ENCODE measurements around the gene XRCC6.
A peak's percentile ranks its signal among the peaks of the same experiment; 100 is the strongest.
"Not testable (repeated sequence)": the region's sequence is repeated elsewhere in the genome, so short reads cannot be mapped to it uniquely, and the experiment has no call there.

Gene XRCC6

DNA sequence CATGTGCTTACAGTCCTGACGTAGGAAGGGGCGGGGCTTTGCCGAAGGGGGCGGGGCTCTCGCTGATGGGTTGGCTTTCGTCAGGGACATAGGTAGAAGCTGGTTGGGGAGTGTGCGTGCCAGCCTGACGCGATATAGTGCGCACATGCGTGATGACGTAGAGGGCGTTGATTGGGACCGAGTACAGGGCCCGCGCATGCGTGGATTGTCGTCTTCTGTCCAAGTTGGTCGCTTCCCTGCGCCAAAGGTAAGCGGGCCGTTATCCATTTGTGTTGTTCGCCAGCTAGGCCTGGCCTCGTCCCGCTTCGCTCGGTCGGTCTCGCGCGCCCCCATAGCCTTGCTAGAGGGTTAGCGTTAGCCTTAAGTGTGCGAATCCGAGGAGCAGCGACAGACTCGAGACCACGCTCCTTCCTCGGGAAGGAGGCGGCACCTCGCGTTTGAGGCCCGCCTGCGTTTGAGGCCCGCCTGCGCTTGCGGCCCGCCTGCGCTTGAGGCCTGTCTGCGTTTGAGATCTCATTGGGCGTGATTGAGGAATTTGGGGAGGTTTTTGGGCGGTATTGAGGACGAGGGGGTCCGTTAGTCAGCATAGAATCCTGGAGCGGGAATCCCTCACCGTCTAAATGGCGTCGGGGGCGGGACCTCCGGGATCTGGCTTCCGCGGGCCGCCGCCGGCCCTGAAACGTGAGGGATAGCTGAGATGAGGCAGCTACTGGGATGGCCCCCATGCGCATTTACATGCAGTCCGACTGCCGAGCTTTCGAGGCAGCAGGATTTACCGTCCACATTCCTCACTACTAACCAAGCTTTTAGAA, at the start of gene XRCC6:
Gene XRCC6 (plus strand): TSS at position 197 of the 812 bp plus-strand sequence. CDS start 710 bp downstream, outside the sequence.
- in situ Hi-C loops (cut with MboI; ENCODE audit: low pct_unique_long_range_greater_than_20kb, low sequenced_read_pairs, unreplicated experiment): no loop called here
- peak; percentile 100 for DNase-seq (ENCODE audit: low spot score)
- TF ChIP-seq, protein P1, sequence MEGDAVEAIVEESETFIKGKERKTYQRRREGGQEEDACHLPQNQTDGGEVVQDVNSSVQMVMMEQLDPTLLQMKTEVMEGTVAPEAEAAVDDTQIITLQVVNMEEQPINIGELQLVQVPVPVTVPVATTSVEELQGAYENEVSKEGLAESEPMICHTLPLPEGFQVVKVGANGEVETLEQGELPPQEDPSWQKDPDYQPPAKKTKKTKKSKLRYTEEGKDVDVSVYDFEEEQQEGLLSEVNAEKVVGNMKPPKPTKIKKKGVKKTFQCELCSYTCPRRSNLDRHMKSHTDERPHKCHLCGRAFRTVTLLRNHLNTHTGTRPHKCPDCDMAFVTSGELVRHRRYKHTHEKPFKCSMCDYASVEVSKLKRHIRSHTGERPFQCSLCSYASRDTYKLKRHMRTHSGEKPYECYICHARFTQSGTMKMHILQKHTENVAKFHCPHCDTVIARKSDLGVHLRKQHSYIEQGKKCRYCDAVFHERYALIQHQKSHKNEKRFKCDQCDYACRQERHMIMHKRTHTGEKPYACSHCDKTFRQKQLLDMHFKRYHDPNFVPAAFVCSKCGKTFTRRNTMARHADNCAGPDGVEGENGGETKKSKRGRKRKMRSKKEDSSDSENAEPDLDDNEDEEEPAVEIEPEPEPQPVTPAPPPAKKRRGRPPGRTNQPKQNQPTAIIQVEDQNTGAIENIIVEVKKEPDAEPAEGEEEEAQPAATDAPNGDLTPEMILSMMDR (IDR thresholded peaks at IDR 0.05; ENCODE audit: extremely low read depth, insufficient read depth, missing control alignments): no peak

DNA sequence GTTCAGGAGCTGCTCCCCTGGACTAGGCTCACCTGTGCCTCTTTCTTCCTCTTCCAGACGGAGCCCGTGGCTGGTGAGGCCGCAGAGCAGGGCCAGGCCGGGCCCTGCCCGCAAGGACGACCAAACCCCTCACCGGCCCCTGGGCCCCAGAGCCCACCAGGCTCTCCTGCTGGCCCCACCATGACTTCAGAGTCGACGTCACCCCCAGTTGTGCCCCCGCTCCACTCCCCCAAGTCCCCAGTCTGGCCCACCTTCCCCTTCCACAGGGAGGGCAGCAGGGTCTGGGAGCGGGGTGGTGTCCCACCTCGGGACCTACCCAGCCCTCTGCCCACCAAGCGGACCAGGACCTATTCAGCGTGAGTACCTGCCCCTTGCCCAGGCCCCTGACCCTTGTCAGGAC, 49.3 kb upstream of the XRCC6 start:
- TF ChIP-seq, protein P1 (IDR thresholded peaks at IDR 0.05; ENCODE audit: extremely low read depth, insufficient read depth, missing control alignments): no peak
- no peak for DNase-seq (ENCODE audit: low spot score)
- in situ Hi-C loops (cut with MboI; ENCODE audit: low pct_unique_long_range_greater_than_20kb, low sequenced_read_pairs, unreplicated experiment): no loop called here

DNA sequence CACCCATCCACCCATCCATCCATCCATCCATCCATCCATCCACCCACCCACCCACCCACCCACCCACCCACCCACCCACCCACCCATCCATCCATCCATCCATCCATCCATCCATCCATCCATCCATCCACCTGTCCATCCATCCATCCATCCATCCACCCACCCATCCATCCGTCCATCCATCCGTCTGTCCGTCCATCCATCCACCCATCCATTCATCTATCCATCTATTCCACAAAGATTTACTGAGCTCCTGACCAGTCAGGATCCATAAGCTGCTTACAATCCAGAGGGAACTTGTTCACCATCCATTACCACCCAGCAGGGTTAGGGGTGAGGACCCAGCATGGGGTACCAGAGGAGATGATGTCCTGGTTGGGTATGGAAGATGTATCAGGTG, 48.8 kb upstream of the XRCC6 start:
- in situ Hi-C loops (cut with MboI; ENCODE audit: low pct_unique_long_range_greater_than_20kb, low sequenced_read_pairs, unreplicated experiment); DNase-seq (ENCODE audit: low spot score): not testable (repeated sequence)

DNA sequence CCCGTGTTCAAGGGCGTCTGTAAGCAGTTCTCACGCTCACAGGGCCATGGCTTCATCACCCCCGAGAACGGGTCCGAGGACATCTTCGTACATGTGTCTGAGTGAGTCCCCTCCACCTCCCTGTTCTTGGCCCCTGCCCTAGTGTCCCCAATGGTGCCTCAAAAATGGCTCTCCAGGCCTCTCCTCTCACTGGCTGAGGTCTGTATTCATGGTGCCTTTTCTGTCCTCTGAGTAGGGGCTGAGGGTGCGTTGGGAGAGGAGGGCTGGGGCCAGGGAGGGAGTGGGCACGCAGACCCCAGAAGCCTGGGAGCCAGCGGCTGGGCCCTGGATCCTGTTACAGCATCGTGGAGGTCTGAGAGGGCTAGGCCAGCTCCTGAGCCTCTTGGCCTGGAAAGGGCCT, 47.4 kb upstream of the XRCC6 start:
- in situ Hi-C loops (cut with MboI; ENCODE audit: low pct_unique_long_range_greater_than_20kb, low sequenced_read_pairs, unreplicated experiment): no loop called here
- no peak for DNase-seq (ENCODE audit: low spot score)
- TF ChIP-seq, protein P1 (IDR thresholded peaks at IDR 0.05; ENCODE audit: extremely low read depth, insufficient read depth, missing control alignments): no peak

DNA sequence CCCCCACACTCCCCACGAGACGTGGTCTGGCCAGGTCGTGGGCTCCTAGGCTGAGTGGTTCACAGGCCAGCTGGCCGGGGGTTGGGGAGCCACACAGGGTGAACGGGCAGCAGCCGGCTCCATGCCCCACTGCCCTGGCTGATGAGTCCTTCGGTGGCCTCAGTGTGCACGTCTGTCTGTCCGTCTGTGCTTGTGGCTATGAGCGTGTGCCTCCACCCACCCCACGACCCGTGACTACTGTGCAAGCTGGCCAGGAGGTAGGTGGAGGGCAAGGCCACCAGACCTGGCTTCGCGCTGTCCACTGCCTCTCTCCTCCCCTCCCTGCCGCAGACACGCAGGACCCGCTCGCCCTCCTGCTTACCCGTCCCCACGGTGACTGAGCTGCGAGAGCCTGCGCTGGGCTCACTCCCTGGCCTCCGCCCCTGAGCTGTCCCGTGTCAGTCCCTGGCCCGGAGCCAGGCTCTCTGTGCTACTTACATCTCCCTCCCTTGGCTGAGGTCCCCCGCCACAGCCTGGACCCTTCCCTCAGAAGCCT, 46.2 kb upstream of the XRCC6 start:
- in situ Hi-C loops (cut with MboI; ENCODE audit: low pct_unique_long_range_greater_than_20kb, low sequenced_read_pairs, unreplicated experiment): no loop called here
- TF ChIP-seq, protein P1 (IDR thresholded peaks at IDR 0.05; ENCODE audit: extremely low read depth, insufficient read depth, missing control alignments): no peak
- DNase-seq (ENCODE audit: low spot score): no peak

DNA sequence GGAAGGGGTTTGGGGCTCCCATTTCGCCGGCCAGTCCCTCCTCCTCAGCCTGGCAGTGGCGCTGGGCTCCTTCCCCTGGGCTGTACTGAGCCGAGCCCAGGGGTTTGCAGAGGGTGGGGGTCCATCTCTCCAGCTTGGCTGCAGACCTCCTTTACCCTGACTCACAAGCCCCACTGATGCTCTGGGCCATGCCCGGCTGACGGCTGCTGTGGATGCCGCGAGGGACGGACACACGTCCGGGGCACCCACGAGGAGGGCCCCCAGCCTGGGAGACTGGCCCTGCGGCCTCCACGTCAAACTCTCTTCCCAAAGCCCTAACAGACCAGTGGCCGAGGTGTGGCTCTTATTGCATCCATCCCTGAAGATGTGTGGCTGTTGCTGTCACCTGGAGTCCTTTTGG, 45.6 kb upstream of the XRCC6 start:
- TF ChIP-seq, protein P1 (IDR thresholded peaks at IDR 0.05; ENCODE audit: extremely low read depth, insufficient read depth, missing control alignments): no peak
- DNase-seq (ENCODE audit: low spot score): no peak
- in situ Hi-C loops (cut with MboI; ENCODE audit: low pct_unique_long_range_greater_than_20kb, low sequenced_read_pairs, unreplicated experiment): no loop called here

DNA sequence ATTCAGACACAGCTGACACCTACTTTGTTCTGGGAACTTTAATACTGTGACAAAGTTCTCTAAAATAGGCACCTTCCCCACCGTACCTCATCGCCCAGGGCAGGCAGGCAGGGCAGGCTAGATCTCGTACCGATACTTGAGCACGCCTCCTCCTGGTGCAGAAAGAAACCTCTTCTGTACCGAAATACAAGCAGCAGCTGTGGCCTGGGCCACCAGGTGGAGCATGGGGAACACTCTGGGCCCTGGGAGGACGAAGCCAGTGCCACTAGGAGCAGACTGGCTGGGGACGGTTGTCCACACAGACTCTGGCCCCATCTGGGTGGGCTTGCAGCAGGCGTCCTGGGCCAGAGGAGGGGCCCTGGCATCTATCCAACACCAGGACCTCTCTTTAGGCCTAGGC, 44.2 kb upstream of the XRCC6 start:
- DNase-seq (ENCODE audit: low spot score): peak; percentile 70

More for the DNA sequence above, 44.2 kb upstream of the XRCC6 start:
- TF ChIP-seq, protein P1 (IDR thresholded peaks at IDR 0.05; ENCODE audit: extremely low read depth, insufficient read depth, missing control alignments): peak; percentile 67
- in situ Hi-C loops (cut with MboI; ENCODE audit: low pct_unique_long_range_greater_than_20kb, low sequenced_read_pairs, unreplicated experiment): no loop called here

All from GM13977 (cell line).